ENCODE data around the gene CDCP2.
"Not testable (repeated sequence)": the region's sequence is repeated elsewhere in the genome, so short reads cannot be mapped to it uniquely, and the experiment has no call there.

CDCP2 gene

DNA sequence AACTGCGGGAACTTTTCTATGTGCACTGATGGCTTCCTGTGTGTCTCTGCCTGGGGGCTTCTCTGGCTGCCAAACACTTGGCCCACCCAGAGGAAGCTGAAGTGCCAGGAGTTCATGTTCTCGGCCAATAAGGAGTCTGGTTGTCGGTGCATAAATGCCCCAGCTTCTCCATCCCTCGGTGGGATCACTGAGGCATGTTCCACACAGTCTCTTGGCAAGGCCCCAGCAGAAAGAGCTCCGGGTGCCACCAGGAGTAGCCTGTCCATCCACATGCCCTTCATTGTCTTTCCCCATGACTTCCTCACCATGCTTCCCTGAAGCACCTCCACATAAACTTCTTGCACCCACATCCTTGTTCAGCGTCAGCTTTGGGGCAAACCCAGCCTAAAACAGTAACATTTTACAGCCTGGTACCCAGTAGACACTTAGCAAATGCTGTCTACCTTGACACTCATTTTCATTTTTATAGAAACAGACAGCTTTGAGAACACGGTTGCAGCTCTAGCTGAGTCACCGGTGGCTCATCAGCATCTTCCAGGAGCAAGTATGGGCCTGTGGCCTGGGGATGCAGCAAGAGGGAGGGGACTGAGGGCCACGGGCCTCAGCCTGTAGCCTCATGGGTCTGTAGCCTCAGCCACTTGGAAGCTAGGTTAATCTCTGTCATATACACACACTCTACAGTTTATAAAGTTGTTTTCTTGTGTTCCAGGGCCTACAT, 14.8 kb upstream of the CDCP2 start:
- DNase-seq, result no peak

DNA sequence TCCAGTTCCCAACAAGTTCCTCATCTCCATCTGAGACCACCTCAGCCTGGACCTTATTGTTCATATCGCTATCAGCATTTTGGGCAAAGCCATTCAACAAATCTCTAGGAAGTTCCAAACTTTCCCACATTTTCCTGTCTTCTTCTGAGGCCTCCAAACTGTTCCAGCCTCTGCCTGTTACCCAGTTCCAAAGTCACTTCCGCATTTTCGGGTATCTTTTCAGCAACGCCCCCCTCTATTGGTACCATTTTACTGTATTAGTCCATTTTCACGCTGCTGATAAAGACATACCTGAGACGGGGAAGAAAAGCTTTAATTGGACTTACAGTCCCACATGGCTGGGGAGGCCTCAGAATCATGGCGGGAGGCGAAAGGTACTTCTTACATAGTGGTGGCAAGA, 13.6 kb upstream of the CDCP2 start:
- DNase-seq, result not testable (repeated sequence)

DNA sequence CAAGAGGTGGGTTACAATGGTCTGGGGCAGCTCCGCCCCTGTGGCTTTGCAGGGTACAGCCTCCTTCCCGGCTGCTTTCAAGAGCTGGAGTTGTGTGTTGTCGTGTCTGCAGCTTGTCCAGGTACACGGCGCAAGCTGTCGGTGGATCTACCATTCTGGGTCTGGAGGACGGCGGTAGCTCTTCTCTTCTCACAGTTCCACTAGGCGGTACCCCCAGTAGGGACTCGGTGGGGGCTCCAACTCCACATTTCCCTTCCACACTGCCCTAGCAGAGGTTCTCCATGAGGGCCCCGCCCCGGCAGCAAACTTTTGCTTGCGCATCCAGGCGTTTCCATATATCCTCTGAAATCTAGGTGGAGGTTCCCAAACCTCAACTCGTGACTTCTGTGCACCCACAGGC, 12.3 kb upstream of the CDCP2 start:
- no peak for DNase-seq

DNA sequence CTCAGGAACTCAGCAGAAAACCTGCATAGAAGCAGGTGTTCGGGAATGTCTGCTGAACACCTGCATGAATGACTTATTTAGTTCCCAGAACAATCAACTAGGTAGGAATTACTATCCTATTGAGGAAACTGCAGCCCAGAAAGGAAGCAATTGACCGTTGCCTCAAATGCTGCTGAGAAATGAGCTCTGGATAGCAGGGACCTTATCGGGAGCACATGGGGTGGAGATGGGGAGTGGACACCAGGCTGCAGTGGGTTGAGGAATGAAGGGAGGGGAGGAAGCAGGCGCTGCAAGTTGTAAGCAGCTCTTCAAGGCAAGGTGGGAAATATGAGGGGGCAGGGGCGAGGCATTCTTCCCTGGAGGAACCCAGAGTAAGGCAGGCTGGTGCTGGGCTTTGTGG, 10.8 kb upstream of the CDCP2 start:
- no peak for DNase-seq

- DNase-seq, result no peak
Observed at GRCh38 chr1:54163051-54163450, 10.3 kb upstream of the CDCP2 start.

- DNase-seq, result no peak
Observed at GRCh38 chr1:54161495-54162168, 8.8 kb upstream of the CDCP2 start.

- DNase-seq, result no peak
Observed at GRCh38 chr1:54160351-54160750, 7.6 kb upstream of the CDCP2 start.

- DNase-seq, result no peak
Observed at GRCh38 chr1:54159733-54160316, 7.0 kb upstream of the CDCP2 start.

- no peak for DNase-seq
Observed at GRCh38 chr1:54158071-54158470, 5.3 kb upstream of the CDCP2 start.

GRCh38 chr1:54157401-54157800, 4.6 kb upstream of the CDCP2 start:
- DNase-seq, result no peak

DNA sequence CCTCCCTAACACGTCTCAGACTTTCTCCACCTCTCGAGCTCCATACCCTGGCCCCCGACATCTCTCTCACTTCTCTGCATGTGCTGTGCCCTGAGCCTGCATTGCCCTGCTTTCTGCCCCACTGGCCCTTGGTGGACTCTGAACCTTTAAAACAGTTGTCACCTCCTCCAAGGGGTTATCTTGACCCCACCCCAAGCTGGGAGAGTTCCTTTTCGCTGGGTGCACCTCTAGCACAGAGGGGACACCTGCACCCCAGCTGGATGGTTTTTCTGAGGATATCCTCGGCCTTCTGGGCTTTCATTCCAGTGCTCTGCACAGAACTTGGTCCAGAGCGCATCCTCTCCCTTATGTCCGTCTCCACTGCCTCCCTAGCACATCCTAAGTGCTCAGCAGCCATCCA, 4.2 kb upstream of the CDCP2 start:
- no peak for DNase-seq

DNA sequence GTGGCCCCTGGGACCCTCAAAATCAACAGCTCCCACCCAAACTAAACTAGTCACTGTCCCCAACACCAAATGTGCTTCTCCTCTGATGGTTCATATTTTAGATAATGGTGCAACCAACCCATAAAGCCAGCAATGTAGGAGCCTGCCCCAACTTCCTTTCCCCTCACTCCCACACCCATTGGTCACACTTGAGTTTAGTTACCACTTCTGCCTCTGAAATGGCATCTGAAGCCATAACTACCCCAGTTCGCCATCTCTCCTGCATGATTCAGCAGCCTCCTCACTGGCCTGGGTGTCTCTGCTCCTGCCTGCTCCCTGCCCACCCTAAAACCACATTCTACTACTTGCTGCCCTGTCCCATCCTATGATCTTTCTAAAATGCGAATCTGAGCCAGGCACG, 3.4 kb upstream of the CDCP2 start:
- DNase-seq, result no peak

GRCh38 chr1:54153535-54154439, 987 bp upstream of the CDCP2 start:
- DNase-seq, result peak in 1 of 2 experiments; percentile 31

- DNase-seq, result no peak
Observed at GRCh38 chr1:54151013-54151412, 1.8 kb downstream of the CDCP2 start.

DNA sequence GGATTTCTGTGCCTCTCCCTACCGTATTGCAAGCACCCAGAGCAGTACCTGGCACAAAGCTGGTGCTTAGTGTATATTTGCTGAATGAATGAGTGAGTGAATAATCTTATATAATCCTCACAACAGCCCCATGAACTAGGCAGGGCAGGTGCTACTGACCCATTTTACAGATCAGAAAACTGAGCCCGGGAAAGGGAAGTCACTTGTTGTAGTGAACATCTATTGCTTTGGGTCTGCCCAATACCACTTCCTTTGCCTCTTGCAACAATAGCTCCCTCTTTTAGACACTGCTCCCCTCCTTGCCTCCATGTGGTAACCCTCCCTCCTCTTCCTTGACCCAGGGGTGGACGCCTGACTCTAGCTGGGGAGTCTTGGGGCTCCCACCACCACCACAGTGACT, 3.1 kb downstream of the CDCP2 start:
- DNase-seq, result no peak

DNA sequence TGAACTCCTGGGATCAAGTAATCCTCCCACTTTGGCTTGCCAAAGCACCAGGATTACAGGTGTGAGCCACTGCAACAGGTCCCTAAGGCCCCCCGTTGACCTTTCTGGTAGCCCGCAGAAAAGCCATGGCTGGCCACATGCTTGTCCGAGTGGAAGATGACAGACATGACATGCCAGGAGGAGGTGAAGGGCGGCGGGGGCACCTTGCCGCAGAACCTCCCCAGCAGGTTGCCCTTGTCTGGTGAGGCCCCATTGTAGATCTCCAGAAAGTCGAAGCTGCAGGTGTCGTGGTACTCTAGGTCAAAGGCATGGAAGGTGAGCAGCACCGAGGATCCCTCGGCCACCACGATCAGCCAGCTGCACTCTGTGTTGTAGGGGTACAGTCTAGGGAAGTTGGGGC, 8.4 kb downstream of the CDCP2 start:
- no peak for DNase-seq

- no peak for DNase-seq
Observed at GRCh38 chr1:54142146-54142900, 10.5 kb downstream of the CDCP2 start.

- DNase-seq, result no peak
Observed at GRCh38 chr1:54139711-54140110, 13.1 kb downstream of the CDCP2 start.

- no peak for DNase-seq
Observed at GRCh38 chr1:54138994-54139393, 13.8 kb downstream of the CDCP2 start.

DNA sequence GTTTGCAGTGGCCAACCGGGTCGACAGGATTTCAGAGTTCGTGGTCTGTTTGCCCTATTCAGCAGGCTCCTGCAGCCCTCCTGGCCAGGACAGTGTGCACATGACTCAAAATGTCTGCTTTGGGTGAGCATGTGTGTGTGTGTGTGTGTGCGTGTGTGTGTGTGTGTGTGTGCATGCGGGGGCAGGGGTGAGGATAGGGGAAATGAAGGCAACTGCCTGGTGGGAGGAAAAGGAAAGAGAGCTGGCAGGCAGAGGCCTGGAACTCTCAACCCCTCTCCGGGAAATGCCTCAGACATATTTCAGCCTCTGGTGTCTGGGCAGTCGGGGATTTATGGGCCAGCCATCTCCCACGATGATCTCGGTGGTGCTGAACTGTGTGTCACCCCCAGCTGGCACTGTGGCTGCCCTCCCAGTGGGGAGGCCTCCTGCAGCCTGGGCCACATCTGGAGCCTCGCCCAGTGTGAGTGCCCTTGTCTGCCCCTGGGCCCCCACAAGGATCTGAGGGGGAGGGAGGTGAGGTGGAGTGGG, 15.2 kb downstream of the CDCP2 start:
- DNase-seq, result no peak

DNA sequence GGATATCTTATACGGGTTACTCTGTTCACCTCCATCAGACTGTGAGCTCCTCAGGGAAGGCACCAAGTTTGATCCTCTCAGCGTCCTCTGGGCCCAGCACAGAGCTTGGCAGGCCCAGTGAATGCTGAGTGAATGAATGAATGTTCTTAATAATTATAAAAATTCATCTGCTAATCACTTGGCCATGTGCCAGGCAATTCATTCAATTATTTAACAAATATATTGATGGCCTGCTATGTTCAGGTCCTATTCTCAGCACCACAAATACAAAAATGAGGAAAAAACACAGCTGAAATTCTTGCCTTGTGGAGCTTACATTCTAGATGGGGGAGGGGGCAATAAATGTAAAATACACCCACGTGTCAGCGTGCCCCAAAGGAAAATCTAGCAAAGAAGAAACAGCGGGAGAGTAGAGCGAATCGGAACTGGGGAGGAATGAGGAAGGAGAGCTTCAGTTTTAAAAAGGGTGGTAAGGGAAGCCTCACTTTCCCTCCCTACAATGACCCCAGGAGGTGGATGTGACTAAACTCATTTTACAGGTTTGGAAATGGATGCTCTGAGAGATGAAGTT, 15.8 kb downstream of the CDCP2 start:
- no peak for DNase-seq
